OCI-LY3 (cell line): ENCODE results near the gene MYCN.

ENCODE experiments used
- H2AFZ ChIP-seq: fragments of 200-600, 300-600 bp; shearing (Covaris generic); 2 replicates; pipeline ENCODE4 v1.6.0; 2014; ENCODE audit warnings: antibody characterized with exemption, low read depth, low read length
- H3K27ac ChIP-seq: fragments of 200-600, 300-600 bp; sonication (generic); 2 replicates; pipeline ENCODE4 v1.5.1; 2014; ENCODE audit warnings: mild to moderate bottlenecking, low read length, moderate library complexity, mixed read lengths
- H3K27me3 ChIP-seq: fragments of 200-600, 300-600 bp; sonication (generic); 2 replicates; pipeline ENCODE4 v1.6.1; 2014; ENCODE audit warnings: low read depth, low read length, mixed read lengths
- H3K36me3 ChIP-seq: fragments of 200-600, 300-600 bp; sonication (generic); replicated peaks from 2 replicates; pipeline ENCODE3; 2014; ENCODE audit warnings: low read depth, low read length, mixed read lengths
- H3K4me1 ChIP-seq: fragments of 300-600, 200-600 bp; sonication (generic); 2 replicates; pipeline ENCODE4 v1.6.1; 2014; ENCODE audit warnings: low read length, mixed read lengths
- H3K4me2 ChIP-seq: fragments of 200-600, 300-600 bp; sonication (generic); 2 replicates; pipeline ENCODE4 v1.6.1; 2014; ENCODE audit warnings: low read length, mixed read lengths
- H3K4me3 ChIP-seq: fragments of 300-600, 200-600 bp; sonication (generic); 2 replicates; pipeline ENCODE4 v1.5.1; 2014; ENCODE audit warnings: antibody characterized with exemption, mild to moderate bottlenecking, low read length, moderate library complexity
- H3K79me2 ChIP-seq: fragments of 300-600, 200-600 bp; shearing (Covaris generic); 2 replicates; pipeline ENCODE4 v1.6.1; 2014; ENCODE audit warnings: mild to moderate bottlenecking, low read length, mixed read lengths
- H3K9ac ChIP-seq: fragments of 300-600, 200-600 bp; shearing (Covaris generic); 2 replicates; pipeline ENCODE4 v1.6.0; 2014; ENCODE audit warnings: mild to moderate bottlenecking, low read length, moderate library complexity
- H3K9me3 ChIP-seq: fragments of 200-600, 300-600 bp; shearing (Covaris generic); 2 replicates; pipeline ENCODE4 v1.6.1; 2014; ENCODE audit warnings: low read length, mixed read lengths; ENCODE audit not compliant: insufficient read depth
- H4K20me1 ChIP-seq: fragments of 200-600, 300-600 bp; sonication (generic); 2 replicates; pipeline ENCODE4 v1.6.1; 2016; ENCODE audit warnings: low read length, mixed read lengths; ENCODE audit not compliant: insufficient read depth
- EZH2phosphoT487 ChIP-seq: fragments of 200-600 bp; shearing (Covaris generic); IDR thresholded peaks from 2 replicates; pipeline ENCODE4 v1.6.1; 2018; ENCODE audit warnings: antibody characterized with exemption, mixed run types, low read depth
- TF ChIP-seq, protein P1 (sequence below): fragments of 200-600, 300-600 bp; sonication (generic); IDR thresholded peaks from 2 replicates; pipeline ENCODE4 v1.5.1; 2014; ENCODE audit warnings: antibody characterized with exemption, low read length, low read depth

The MYCN gene

DNA sequence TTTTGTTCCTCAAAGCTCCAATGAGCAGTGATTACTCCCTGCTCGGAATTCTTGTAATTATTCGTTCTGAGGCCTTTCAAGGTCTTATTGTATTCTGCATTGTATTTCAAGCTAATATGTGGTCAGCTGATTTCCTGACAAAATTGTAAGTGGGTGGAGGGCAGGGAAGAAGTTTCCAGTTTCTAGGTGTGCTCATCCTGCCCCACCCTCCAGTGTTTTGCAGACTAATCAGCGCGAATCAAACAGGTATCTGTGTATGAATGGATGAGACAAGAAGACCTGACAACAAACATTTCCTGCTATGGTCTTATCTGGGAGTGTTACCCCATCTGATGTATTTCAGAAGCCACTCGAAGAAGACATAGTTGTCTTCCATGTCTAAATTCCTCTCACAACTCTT, 35.3 kb downstream of the MYCN start:
- H3K4me3 ChIP-seq, result no peak overlapping the region
- H3K4me2 ChIP-seq, result no peak overlapping the region
- peaks cover 13% of the 10 kb centered on the region; the same call in 1 of the 2 replicates for H3K27me3 ChIP-seq
- H3K36me3 ChIP-seq, result no peaks in the 10 kb centered on the region
- H3K27ac ChIP-seq, result no peak overlapping the region
- no peaks in the 10 kb centered on the region for H3K4me1 ChIP-seq
- no peaks in the 10 kb centered on the region for H3K9me3 ChIP-seq
- TF ChIP-seq, protein P1, sequence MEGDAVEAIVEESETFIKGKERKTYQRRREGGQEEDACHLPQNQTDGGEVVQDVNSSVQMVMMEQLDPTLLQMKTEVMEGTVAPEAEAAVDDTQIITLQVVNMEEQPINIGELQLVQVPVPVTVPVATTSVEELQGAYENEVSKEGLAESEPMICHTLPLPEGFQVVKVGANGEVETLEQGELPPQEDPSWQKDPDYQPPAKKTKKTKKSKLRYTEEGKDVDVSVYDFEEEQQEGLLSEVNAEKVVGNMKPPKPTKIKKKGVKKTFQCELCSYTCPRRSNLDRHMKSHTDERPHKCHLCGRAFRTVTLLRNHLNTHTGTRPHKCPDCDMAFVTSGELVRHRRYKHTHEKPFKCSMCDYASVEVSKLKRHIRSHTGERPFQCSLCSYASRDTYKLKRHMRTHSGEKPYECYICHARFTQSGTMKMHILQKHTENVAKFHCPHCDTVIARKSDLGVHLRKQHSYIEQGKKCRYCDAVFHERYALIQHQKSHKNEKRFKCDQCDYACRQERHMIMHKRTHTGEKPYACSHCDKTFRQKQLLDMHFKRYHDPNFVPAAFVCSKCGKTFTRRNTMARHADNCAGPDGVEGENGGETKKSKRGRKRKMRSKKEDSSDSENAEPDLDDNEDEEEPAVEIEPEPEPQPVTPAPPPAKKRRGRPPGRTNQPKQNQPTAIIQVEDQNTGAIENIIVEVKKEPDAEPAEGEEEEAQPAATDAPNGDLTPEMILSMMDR, result no peak
- no peak for TF ChIP-seq EZH2phosphoT487
- H3K9ac ChIP-seq, result no peak overlapping the region
- no peak overlapping the region for H2AFZ ChIP-seq
- no peaks in the 10 kb centered on the region for H3K79me2 ChIP-seq
- H4K20me1 ChIP-seq, result no peaks in the 10 kb centered on the region

DNA sequence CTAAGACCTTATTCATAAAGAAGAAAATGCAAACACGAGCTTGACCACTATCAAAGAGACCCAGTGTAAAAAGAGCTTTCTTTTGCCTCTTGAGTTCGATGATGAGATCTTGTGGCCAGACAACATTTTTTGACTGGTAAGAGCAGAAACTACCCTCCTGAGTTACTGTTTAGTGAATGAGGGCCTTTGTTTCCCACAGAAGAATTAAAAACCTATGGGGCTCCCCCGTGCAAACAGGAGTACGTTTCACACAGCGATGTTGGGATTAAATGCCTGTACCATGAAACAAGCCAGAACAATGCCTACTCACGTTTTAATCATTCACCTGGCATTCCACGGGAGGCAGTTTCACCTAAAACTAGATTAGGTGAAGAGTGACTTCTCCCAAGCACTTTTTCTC, 36.0 kb downstream of the MYCN start:
- H4K20me1 ChIP-seq, result no peaks in the 10 kb centered on the region
- no peak overlapping the region for H3K4me2 ChIP-seq
- H3K27ac ChIP-seq, result no peak overlapping the region
- no peak overlapping the region for H3K9ac ChIP-seq
- H3K4me3 ChIP-seq, result no peak overlapping the region
- H3K79me2 ChIP-seq, result no peaks in the 10 kb centered on the region
- TF ChIP-seq, protein P1, result no peak
- no peaks in the 10 kb centered on the region for H3K4me1 ChIP-seq
- H3K36me3 ChIP-seq, result no peaks in the 10 kb centered on the region
- H3K27me3 ChIP-seq, result 0 out of 2 replicates have a peak, but pooled peaks cover 9% of the 10 kb centered on the region
- H2AFZ ChIP-seq, result no peak overlapping the region
- no peaks in the 10 kb centered on the region for H3K9me3 ChIP-seq

DNA sequence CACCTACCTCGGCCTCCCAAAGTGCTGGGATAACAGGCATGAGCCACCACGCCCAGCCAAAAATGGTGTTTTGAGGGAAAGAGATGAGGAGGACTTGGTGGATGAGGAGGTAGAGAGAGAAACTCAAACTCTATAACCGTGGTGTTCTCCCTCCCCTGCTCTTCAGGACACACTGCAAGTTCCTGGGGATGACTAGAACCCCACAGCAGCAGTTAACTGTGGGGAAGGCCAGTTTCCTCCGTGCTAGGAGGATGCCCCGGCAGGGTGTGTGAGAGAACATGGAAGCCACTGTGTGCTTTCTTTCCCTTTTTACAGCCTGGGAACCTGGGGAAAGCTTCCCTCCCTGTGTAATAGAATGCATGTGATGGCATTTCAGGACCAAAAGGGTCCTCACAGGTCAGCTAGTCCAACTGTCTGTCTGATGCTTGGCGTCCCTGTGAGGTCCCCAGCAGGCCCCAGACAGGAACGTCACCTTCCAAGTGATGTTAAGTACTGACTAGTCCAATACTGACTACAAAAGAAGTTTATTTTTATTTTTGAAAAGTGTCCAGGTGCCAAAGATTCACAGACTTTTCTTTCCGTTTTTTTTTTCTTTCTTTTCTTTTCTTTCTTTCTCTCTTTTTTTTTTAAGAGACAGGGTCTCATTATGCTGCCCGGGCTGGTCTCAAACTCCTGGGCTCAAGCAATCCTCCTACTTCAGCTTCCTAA, 38.9 kb downstream of the MYCN start:
- Histone ChIP-seq H3K79me2 (no peaks in the 10 kb centered on the region), H3K4me3 (no peak overlapping the region), H3K9me3 (no peaks in the 10 kb centered on the region), H3K4me1 (no peaks in the 10 kb centered on the region), H3K4me2 (no peak overlapping the region), H2AFZ (no peak overlapping the region), H3K27ac (no peak overlapping the region), H3K36me3 (no peaks in the 10 kb centered on the region), H3K27me3 (0 out of 2 replicates have a peak, but pooled peaks cover 3% of the 10 kb centered on the region), H4K20me1 (no peaks in the 10 kb centered on the region), H3K9ac (no peak overlapping the region)
- no peak for TF ChIP-seq EZH2phosphoT487
- TF ChIP-seq, protein P1, result no peak

DNA sequence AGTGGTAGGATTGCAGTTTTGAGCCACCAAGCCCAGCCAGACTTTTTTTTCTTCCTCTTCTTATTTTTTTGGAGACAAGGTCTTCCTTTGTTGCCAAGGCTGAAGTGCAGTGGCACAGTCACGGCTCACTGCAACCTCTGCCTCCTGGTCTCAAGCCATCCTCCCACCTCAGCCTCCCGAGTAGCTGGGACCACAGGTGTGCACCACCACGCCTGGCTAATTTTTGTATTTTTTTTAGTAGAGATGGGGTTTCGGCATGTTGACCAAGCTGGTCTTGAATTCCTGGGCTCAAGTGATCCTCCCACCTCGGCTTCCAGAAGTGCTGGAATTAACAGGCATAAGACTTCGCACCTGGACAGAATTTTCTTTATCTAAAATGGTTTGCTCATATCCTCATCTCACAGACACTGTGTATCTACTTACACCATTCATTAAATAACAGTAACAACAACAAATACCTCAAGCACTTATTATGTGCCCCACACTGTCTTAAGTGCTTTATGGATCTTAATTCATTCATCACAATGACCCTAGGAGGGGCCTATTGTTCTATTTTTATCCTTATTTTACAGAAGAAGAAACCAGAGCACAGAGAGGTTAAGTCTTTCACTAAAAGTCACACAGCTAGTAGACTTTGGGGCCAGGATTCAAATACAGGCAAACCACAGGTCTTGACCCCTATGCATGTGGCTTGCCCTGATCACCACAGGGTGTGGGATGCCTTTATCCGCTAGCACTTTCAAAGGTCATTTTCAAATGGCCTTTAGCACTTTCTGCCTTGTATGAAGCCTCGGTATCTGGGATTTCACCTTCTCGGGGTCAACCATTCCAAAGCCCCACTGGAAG, 39.6 kb downstream of the MYCN start:
- no peaks in the 10 kb centered on the region for H3K79me2 ChIP-seq
- no peaks in the 10 kb centered on the region for H3K36me3 ChIP-seq
- H2AFZ ChIP-seq, result no peak overlapping the region
- 0 out of 2 replicates have a peak, but pooled peaks cover 3% of the 10 kb centered on the region for H3K27me3 ChIP-seq
- no peak overlapping the region for H3K9ac ChIP-seq
- no peak overlapping the region for H3K4me2 ChIP-seq
- TF ChIP-seq, protein P1, result no peak
- no peak for TF ChIP-seq EZH2phosphoT487
- H4K20me1 ChIP-seq, result no peaks in the 10 kb centered on the region
- no peak overlapping the region for H3K4me3 ChIP-seq
- no peaks in the 10 kb centered on the region for H3K9me3 ChIP-seq
- H3K4me1 ChIP-seq, result no peaks in the 10 kb centered on the region
- no peak overlapping the region for H3K27ac ChIP-seq
